Smooth muscle cell (in vitro differentiated cells): ENCODE results near the gene SENP5. TPM values are rescaled to one million over a fixed set of nuclear protein-coding genes. Genes with fewer than 3 reads are reported as not detected.
A peak's percentile ranks its signal among the peaks of the same experiment; 100 is the strongest.
"Not testable (repeated sequence)": the region's sequence is repeated elsewhere in the genome, so short reads cannot be mapped to it uniquely, and the experiment has no call there.

Experiments used
- DNase-seq: peaks from one replicate; lab custom pipeline; 2025; ENCODE audit not compliant: unreplicated experiment; lab: John Stamatoyannopoulos, UW
- H2AFZ ChIP-seq: fragments of 200-600 bp; sonication (generic); 2 replicates; pipeline ENCODE4 v1.6.0; 2016; ENCODE audit warnings: antibody characterized with exemption, low read depth, mild to moderate bottlenecking
- H3F3A ChIP-seq: fragments of 200-600 bp; sonication (generic); 2 replicates; pipeline ENCODE4 v1.6.0; 2017; ENCODE audit warnings: antibody characterized with exemption, low read depth
- H3K27ac ChIP-seq: fragments of 200-600 bp; sonication (generic); 2 replicates; pipeline ENCODE4 v1.5.1; 2016; ENCODE audit warnings: low read depth, mild to moderate bottlenecking
- H3K27me3 ChIP-seq: fragments of 200-600 bp; sonication (generic); 2 replicates; pipeline ENCODE4 v1.6.1; 2016; ENCODE audit warnings: low read depth, mild to moderate bottlenecking
- H3K36me3 ChIP-seq: fragments of 200-600 bp; sonication (generic); 2 replicates; pipeline ENCODE4 v1.5.1; 2016; ENCODE audit warnings: low read depth
- H3K4me1 ChIP-seq: fragments of 200-600 bp; sonication (generic); 2 replicates; pipeline ENCODE4 v1.5.1; 2016; ENCODE audit warnings: low read depth
- H3K4me2 ChIP-seq: fragments of 200-600 bp; sonication (generic); 2 replicates; pipeline ENCODE4 v1.6.0; 2016; ENCODE audit warnings: mild to moderate bottlenecking
- H3K4me3 ChIP-seq: fragments of 200-600 bp; sonication (generic); 2 replicates; pipeline ENCODE4 v1.5.1; 2016; ENCODE audit warnings: mild to moderate bottlenecking
- H3K79me2 ChIP-seq: fragments of 200-600 bp; sonication (generic); 2 replicates; pipeline ENCODE4 v1.6.0; 2016; ENCODE audit warnings: low read depth, mild to moderate bottlenecking
- H3K9ac ChIP-seq: fragments of 200-600 bp; sonication (generic); 2 replicates; pipeline ENCODE4 v1.6.0; 2016; ENCODE audit warnings: low read depth
- H3K9me3 ChIP-seq: fragments of 200-600 bp; sonication (generic); replicated peaks from 2 replicates; pipeline ENCODE4 v1.5.1; 2016; ENCODE audit warnings: low read depth
- H4K20me1 ChIP-seq: fragments of 200-600 bp; sonication (generic); 2 replicates; pipeline ENCODE4 v1.6.0; 2016; ENCODE audit warnings: low read depth
- WGBS: methylation state at CpG from one replicate; pipeline ENCODE4 v1.1.7; 2016; ENCODE audit warnings: low lambda C conversion rate; 5-methylcytosine and 5-hydroxymethylcytosine counted together
- polyA plus RNA-seq: library from polyadenylated mRNA; unstranded; fragments of >200 nt; fragmentation: Nextera tagmentation; extraction: Ambion mirVana; gene quantifications from 2 replicates; pipeline ENCODE4 v1.2.1, GENCODE V29; 2016
- total RNA-seq: library from RNA; depleted of rRNA; stranded (reverse); fragments of >200 nt; gene quantifications from 2 replicates; pipeline ENCODE4 v1.2.3, GENCODE V29; 2014
- TF ChIP-seq, protein P1 (sequence below): fragments of 200-600 bp; sonication (generic); IDR thresholded peaks from 2 replicates; pipeline ENCODE4 v1.5.1; 2017; ENCODE audit warnings: borderline replicate concordance, mild to moderate bottlenecking, antibody characterized with exemption; ENCODE audit not compliant: insufficient read depth, poor library complexity, severe bottlenecking

The SENP5 gene
- total and polyA plus RNA-seq, 2 experiments from 2014 or later, result 18.6 to 35.0 TPM

DNA sequence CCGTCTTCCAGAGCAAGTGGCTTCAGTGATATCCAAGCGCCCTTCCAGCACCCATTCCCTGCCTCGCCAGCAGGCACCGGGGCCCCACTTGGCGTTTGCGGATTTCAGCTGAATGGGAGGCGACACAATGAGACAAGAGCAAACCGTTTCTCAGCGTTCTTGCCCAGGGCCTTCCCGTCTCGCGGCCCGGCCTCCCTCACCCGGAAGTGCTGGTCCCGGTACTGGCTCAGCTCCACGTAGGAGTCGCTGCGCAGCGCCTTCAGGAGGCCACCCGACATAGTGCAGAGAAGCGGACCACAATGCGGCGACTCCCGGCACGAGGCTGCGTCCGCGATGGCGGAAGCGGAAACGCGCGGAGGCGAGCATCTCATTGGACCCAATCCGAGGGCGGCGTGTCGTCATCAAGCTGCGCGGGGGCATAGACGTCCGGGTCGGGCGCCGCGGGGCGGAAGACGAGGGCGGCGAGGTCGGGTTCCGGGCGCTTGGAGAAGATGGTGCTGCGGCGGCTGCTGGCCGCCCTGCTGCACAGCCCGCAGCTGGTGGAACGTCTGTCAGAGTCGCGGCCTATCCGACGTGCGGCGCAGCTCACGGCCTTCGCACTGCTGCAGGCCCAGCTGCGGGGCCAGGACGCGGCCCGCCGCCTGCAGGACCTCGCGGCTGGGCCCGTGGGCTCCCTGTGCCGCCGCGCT, 74.7 kb downstream of the SENP5 start, which contains the start of gene NCBP2:
TSS of gene NCBP2 (minus strand) at position 303 of the 689 bp plus-strand sequence. CDS start at position 278, 25 bp downstream.
- H3K4me2 ChIP-seq, result peak within 1 kb of the TSS; percentile 92
- peak within 1 kb of the TSS; percentile 72 for H3K4me3 ChIP-seq
- H3K9ac ChIP-seq, result peak within 1 kb of the TSS; percentile 90
- peaks cover 6% of the 10 kb centered on the region for H3K4me1 ChIP-seq
- peak within 1 kb of the TSS; percentile 91 for H3K27ac ChIP-seq
- DNase-seq, result peak; percentile 95
- H3K79me2 ChIP-seq, result peaks cover 53% of the 10 kb centered on the region
- TF ChIP-seq, protein P1, sequence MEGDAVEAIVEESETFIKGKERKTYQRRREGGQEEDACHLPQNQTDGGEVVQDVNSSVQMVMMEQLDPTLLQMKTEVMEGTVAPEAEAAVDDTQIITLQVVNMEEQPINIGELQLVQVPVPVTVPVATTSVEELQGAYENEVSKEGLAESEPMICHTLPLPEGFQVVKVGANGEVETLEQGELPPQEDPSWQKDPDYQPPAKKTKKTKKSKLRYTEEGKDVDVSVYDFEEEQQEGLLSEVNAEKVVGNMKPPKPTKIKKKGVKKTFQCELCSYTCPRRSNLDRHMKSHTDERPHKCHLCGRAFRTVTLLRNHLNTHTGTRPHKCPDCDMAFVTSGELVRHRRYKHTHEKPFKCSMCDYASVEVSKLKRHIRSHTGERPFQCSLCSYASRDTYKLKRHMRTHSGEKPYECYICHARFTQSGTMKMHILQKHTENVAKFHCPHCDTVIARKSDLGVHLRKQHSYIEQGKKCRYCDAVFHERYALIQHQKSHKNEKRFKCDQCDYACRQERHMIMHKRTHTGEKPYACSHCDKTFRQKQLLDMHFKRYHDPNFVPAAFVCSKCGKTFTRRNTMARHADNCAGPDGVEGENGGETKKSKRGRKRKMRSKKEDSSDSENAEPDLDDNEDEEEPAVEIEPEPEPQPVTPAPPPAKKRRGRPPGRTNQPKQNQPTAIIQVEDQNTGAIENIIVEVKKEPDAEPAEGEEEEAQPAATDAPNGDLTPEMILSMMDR, result peak; percentile 40
- peaks cover 7% of the 10 kb centered on the region for H3F3A ChIP-seq
- H3K9me3 ChIP-seq, result no peaks in the 10 kb centered on the region
- under 1% methylated on average over 77 of the region's 77 CpGs for WGBS
- peak within 1 kb of the TSS; percentile 4 for H2AFZ ChIP-seq
- H3K27me3 ChIP-seq, result no peaks in the 10 kb centered on the region
- peaks cover 4% of the 10 kb centered on the region for H4K20me1 ChIP-seq
- H3K36me3 ChIP-seq, result peaks cover 9% of the 10 kb centered on the region

DNA sequence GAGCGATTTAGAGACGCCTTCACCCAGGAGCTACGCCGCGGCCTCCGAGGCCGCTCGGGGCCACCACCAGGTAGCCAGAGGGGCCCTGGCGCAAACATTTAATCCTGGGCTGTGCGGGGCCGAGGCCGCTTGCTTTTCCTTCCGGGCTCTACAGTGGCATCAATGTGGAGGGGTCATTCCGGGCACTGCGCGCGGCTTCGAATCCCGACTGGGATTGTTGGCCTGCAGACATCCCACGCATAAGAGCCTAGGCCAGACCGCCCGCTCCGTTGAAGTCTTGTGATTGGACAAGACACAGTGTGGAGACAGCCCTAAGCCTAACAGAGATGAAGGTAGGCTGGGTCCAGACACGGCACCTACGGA, 75.2 kb downstream of the SENP5 start:
- peaks cover 49% of the 10 kb centered on the region for H3K79me2 ChIP-seq
- H3K36me3 ChIP-seq, result peaks cover 4% of the 10 kb centered on the region
- TF ChIP-seq, protein P1, result no peak
- WGBS, result 2% methylated on average over 25 of the region's 25 CpGs
- H4K20me1 ChIP-seq, result peaks cover 4% of the 10 kb centered on the region
- DNase-seq, result no peak
- peaks cover 6% of the 10 kb centered on the region for H3K4me1 ChIP-seq
- peak overlapping the region; percentile 92 for H3K4me2 ChIP-seq
- peak overlapping the region; percentile 72 for H3K4me3 ChIP-seq
- no peaks in the 10 kb centered on the region for H3K9me3 ChIP-seq
- H2AFZ ChIP-seq, result no peak overlapping the region
- peak overlapping the region; percentile 90 for H3K9ac ChIP-seq
- H3F3A ChIP-seq, result peaks cover 3% of the 10 kb centered on the region
- H3K27ac ChIP-seq, result peak overlapping the region; percentile 91
- H3K27me3 ChIP-seq, result no peaks in the 10 kb centered on the region

DNA sequence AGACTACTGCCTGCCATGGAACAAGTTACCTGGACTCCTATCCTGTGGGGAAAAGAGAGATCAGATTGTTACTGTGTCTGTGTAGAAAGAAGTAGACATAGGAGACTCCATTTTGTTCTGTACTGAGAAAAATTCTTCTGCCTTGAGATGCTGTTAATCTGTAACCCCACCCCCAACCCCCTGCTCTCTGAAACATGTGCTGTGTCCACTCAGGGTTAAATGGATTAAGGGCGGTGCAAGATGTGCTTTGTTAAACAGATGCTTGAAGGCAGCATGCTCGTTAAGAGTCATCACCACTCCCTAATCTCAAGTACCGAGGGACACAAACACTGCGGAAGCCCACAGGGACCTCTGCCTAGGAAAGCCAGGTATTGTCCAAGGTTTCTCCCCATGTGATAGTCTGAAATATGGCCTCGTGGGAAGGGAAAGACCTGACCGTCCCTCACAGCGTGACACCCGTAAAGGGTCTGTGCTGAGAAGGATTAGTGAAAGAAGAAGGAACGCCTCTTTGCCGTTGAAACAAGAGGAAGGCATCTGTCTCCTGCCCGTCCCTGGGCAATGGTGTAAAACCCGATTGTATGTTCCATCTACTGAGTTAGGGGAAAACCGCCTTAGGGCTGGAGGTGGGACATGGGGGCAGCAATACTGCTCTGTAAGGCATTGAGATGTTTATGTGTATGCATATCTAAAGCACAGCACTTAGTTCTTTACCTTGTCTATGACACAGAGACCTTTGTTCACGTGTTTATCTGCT, 76.5 kb downstream of the SENP5 start:
- peak overlapping the region; percentile 72 for H3K4me3 ChIP-seq

DNA sequence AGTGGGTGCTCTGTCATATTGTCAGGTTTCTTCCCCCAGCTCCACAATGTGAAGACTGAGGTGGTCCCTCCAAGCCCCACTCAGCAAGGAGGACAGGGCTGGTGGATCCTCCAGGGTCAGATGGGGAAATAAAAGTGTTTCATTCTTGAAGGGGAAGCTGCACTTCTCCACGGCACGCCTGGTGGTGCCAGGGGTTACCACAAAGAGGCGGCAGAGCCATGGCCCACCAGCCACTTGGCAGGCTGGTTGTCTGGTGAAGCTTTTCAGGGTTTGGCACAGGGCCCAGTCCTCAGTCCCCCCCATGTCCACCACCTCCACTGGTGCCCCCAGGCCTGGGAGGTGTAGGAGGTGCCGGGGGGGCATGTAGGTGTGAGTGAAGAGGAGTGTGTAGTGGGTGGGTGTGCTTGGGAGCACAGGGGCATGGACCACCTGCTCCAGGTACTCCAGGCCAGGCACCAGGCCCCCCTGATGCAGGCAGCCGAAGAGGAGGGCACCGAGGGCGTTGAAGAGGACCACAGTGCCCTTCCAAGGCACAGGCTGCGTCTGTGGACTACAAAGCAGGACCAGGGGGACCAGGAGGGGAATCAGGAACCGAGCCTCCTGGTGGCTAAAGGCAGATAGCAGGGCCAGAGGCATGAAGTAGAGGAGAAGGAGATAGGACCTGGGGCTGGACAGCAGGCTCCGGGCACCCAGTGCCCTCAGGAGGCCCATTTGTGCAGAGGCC, 79.6 kb downstream of the SENP5 start:
- whole genome bisulfite sequencing, result 86% methylated on average over 10 of the region's 10 CpGs
- Histone ChIP-seq H3K9ac (no peak overlapping the region), H3F3A (no peaks in the 10 kb centered on the region), H3K27me3 (no peaks in the 10 kb centered on the region), H3K9me3 (no peaks in the 10 kb centered on the region), H2AFZ (no peak overlapping the region), H4K20me1 (no peaks in the 10 kb centered on the region), H3K4me2 (no peak overlapping the region), H3K27ac (no peak overlapping the region), H3K79me2 (peaks cover 12% of the 10 kb centered on the region), H3K4me1 (peaks cover 6% of the 10 kb centered on the region), H3K4me3 (no peak overlapping the region), H3K36me3 (no peaks in the 10 kb centered on the region)
- DNase-seq, result no peak
- TF ChIP-seq, protein P1, result no peak

More for the DNA sequence above, 76.5 kb downstream of the SENP5 start:
- not testable (repeated sequence) for DNase-seq, H4K20me1 ChIP-seq, H3K4me1 ChIP-seq, H3K36me3 ChIP-seq, H3K27me3 ChIP-seq, H3F3A ChIP-seq, H2AFZ ChIP-seq, H3K9ac ChIP-seq, H3K27ac ChIP-seq, H3K9me3 ChIP-seq
- WGBS, result 85% methylated on average over 14 of the region's 14 CpGs
- peaks cover 38% of the 10 kb centered on the region for H3K79me2 ChIP-seq
- peak overlapping the region; percentile 92 for H3K4me2 ChIP-seq
